ENCODE results near the gene HOXB2. TPM values are rescaled to one million over a fixed set of nuclear protein-coding genes. Genes with fewer than 3 reads are reported as not detected.

HOXB2 gene
- total and polyA plus RNA-seq, 4 donors: 6.6 to 62.4 (median 33.7) TPM

GRCh38 chr17:48574505-48575065, 29.7 kb upstream of the HOXB2 start:
- no peaks in the 10 kb centered on the region for H3K9me3 ChIP-seq (ENCODE audit: control insufficient read depth, insufficient read depth, low read length)
- no peaks in the 10 kb centered on the region for H3K27me3 ChIP-seq (ENCODE audit: control insufficient read depth, insufficient read depth, low read length)
- WGBS (ENCODE audit: insufficient coverage): 13% methylated on average over 7 of the region's 8 CpGs
- H3K4me3 ChIP-seq (ENCODE audit: low read depth, low read length): peak overlapping the region; percentile 46
- H3K4me1 ChIP-seq (ENCODE audit: control insufficient read depth, insufficient read depth, low read length): peaks cover 69% of the 10 kb centered on the region
- peak overlapping the region; percentile 99 for H3K27ac ChIP-seq (ENCODE audit: low read depth, low read length)
- DNase-seq (ENCODE audit: low read depth in 4 of 6, low spot score in 6 of 6): no peak
- peaks cover 24% of the 10 kb centered on the region for H3K36me3 ChIP-seq (ENCODE audit: control insufficient read depth, insufficient read depth, low read length)

GRCh38 chr17:48571826-48572417, 27.0 kb upstream of the HOXB2 start:
- WGBS (ENCODE audit: insufficient coverage): no CpG with 5 or more reads among the region's 1 CpG
- Histone ChIP-seq H3K27ac (ENCODE audit: low read depth, low read length) (peak overlapping the region; percentile 99), H3K4me1 (ENCODE audit: control insufficient read depth, insufficient read depth, low read length) (peaks cover 77% of the 10 kb centered on the region), H3K36me3 (ENCODE audit: control insufficient read depth, insufficient read depth, low read length) (peaks cover 25% of the 10 kb centered on the region), H3K4me3 (ENCODE audit: low read depth, low read length) (peak overlapping the region; percentile 46), H3K27me3 (ENCODE audit: control insufficient read depth, insufficient read depth, low read length) (no peaks in the 10 kb centered on the region), H3K9me3 (ENCODE audit: control insufficient read depth, insufficient read depth, low read length) (no peaks in the 10 kb centered on the region)
- DNase-seq (ENCODE audit: low read depth in 4 of 6, low spot score in 6 of 6): peak in 1 of 6 donors; percentile 69

GRCh38 chr17:48571024-48571818, 26.3 kb upstream of the HOXB2 start:
- whole genome bisulfite sequencing (ENCODE audit: insufficient coverage): 8% methylated on average over 21 of the region's 26 CpGs
- Histone ChIP-seq H3K4me1 (ENCODE audit: control insufficient read depth, insufficient read depth, low read length) (peaks cover 79% of the 10 kb centered on the region), H3K27me3 (ENCODE audit: control insufficient read depth, insufficient read depth, low read length) (no peaks in the 10 kb centered on the region), H3K4me3 (ENCODE audit: low read depth, low read length) (peak overlapping the region; percentile 46), H3K36me3 (ENCODE audit: control insufficient read depth, insufficient read depth, low read length) (peaks cover 25% of the 10 kb centered on the region), H3K9me3 (ENCODE audit: control insufficient read depth, insufficient read depth, low read length) (no peaks in the 10 kb centered on the region), H3K27ac (ENCODE audit: low read depth, low read length) (peak overlapping the region; percentile 99)
- DNase-seq (ENCODE audit: low read depth in 4 of 6, low spot score in 6 of 6): peak in 2 of 6 donors; percentile 70 to 91

- H3K9me3 ChIP-seq (ENCODE audit: control insufficient read depth, insufficient read depth, low read length): no peaks in the 10 kb centered on the region
- H3K27ac ChIP-seq (ENCODE audit: low read depth, low read length): peak overlapping the region; percentile 99
- H3K27me3 ChIP-seq (ENCODE audit: control insufficient read depth, insufficient read depth, low read length): no peaks in the 10 kb centered on the region
- 4% methylated on average over 14 of the region's 19 CpGs for WGBS (ENCODE audit: insufficient coverage)
- peaks cover 78% of the 10 kb centered on the region for H3K4me1 ChIP-seq (ENCODE audit: control insufficient read depth, insufficient read depth, low read length)
- peak overlapping the region; percentile 46 for H3K4me3 ChIP-seq (ENCODE audit: low read depth, low read length)
- DNase-seq (ENCODE audit: low read depth in 4 of 6, low spot score in 6 of 6): peak in 1 of 6 donors; percentile 40
- peaks cover 24% of the 10 kb centered on the region for H3K36me3 ChIP-seq (ENCODE audit: control insufficient read depth, insufficient read depth, low read length)
Measured at GRCh38 chr17:48570325-48571023, 25.6 kb upstream of the HOXB2 start.

- H3K4me1 ChIP-seq (ENCODE audit: control insufficient read depth, insufficient read depth, low read length): peaks cover 84% of the 10 kb centered on the region
Measured at GRCh38 chr17:48569674-48570324, 24.9 kb upstream of the HOXB2 start.

GRCh38 chr17:48569240-48569582, 24.3 kb upstream of the HOXB2 start:
- no peak for DNase-seq (ENCODE audit: low read depth in 4 of 6, low spot score in 6 of 6)
- Histone ChIP-seq H3K27ac (ENCODE audit: low read depth, low read length) (peak overlapping the region; percentile 99), H3K36me3 (ENCODE audit: control insufficient read depth, insufficient read depth, low read length) (peaks cover 29% of the 10 kb centered on the region), H3K27me3 (ENCODE audit: control insufficient read depth, insufficient read depth, low read length) (no peaks in the 10 kb centered on the region), H3K4me3 (ENCODE audit: low read depth, low read length) (peak overlapping the region; percentile 46), H3K4me1 (ENCODE audit: control insufficient read depth, insufficient read depth, low read length) (peaks cover 83% of the 10 kb centered on the region), H3K9me3 (ENCODE audit: control insufficient read depth, insufficient read depth, low read length) (no peaks in the 10 kb centered on the region)
- no CpG with 5 or more reads among the region's 3 CpGs for WGBS (ENCODE audit: insufficient coverage)

More at GRCh38 chr17:48569674-48570324, 24.9 kb upstream of the HOXB2 start:
- DNase-seq (ENCODE audit: low read depth in 4 of 6, low spot score in 6 of 6): peak in 1 of 6 donors; percentile 42
- no peaks in the 10 kb centered on the region for H3K27me3 ChIP-seq (ENCODE audit: control insufficient read depth, insufficient read depth, low read length)
- H3K36me3 ChIP-seq (ENCODE audit: control insufficient read depth, insufficient read depth, low read length): peaks cover 24% of the 10 kb centered on the region
- H3K9me3 ChIP-seq (ENCODE audit: control insufficient read depth, insufficient read depth, low read length): no peaks in the 10 kb centered on the region
- H3K4me3 ChIP-seq (ENCODE audit: low read depth, low read length): peak overlapping the region; percentile 46
- WGBS (ENCODE audit: insufficient coverage): 20% methylated on average over 1 of the region's 6 CpGs
- H3K27ac ChIP-seq (ENCODE audit: low read depth, low read length): peak overlapping the region; percentile 99

GRCh38 chr17:48568499-48569239, 23.8 kb upstream of the HOXB2 start:
- Histone ChIP-seq H3K9me3 (ENCODE audit: control insufficient read depth, insufficient read depth, low read length) (no peaks in the 10 kb centered on the region), H3K27ac (ENCODE audit: low read depth, low read length) (peak overlapping the region; percentile 99), H3K27me3 (ENCODE audit: control insufficient read depth, insufficient read depth, low read length) (no peaks in the 10 kb centered on the region), H3K4me1 (ENCODE audit: control insufficient read depth, insufficient read depth, low read length) (peaks cover 83% of the 10 kb centered on the region), H3K36me3 (ENCODE audit: control insufficient read depth, insufficient read depth, low read length) (peaks cover 30% of the 10 kb centered on the region), H3K4me3 (ENCODE audit: low read depth, low read length) (peak overlapping the region; percentile 46)
- DNase-seq (ENCODE audit: low read depth in 4 of 6, low spot score in 6 of 6): peak in 2 of 6 donors; percentile 44 to 95
- WGBS (ENCODE audit: insufficient coverage): 2% methylated on average over 10 of the region's 33 CpGs

GRCh38 chr17:48567646-48568354, 22.9 kb upstream of the HOXB2 start:
- 0% methylated on average over 1 of the region's 2 CpGs for WGBS (ENCODE audit: insufficient coverage)
- Histone ChIP-seq H3K27me3 (ENCODE audit: control insufficient read depth, insufficient read depth, low read length) (no peaks in the 10 kb centered on the region), H3K27ac (ENCODE audit: low read depth, low read length) (peak overlapping the region; percentile 99), H3K4me3 (ENCODE audit: low read depth, low read length) (peak overlapping the region; percentile 46), H3K36me3 (ENCODE audit: control insufficient read depth, insufficient read depth, low read length) (peaks cover 33% of the 10 kb centered on the region), H3K9me3 (ENCODE audit: control insufficient read depth, insufficient read depth, low read length) (no peaks in the 10 kb centered on the region), H3K4me1 (ENCODE audit: control insufficient read depth, insufficient read depth, low read length) (peaks cover 83% of the 10 kb centered on the region)
- DNase-seq (ENCODE audit: low read depth in 4 of 6, low spot score in 6 of 6): no peak
